ENCODE data around the gene PICALM.

Gene PICALM

DNA sequence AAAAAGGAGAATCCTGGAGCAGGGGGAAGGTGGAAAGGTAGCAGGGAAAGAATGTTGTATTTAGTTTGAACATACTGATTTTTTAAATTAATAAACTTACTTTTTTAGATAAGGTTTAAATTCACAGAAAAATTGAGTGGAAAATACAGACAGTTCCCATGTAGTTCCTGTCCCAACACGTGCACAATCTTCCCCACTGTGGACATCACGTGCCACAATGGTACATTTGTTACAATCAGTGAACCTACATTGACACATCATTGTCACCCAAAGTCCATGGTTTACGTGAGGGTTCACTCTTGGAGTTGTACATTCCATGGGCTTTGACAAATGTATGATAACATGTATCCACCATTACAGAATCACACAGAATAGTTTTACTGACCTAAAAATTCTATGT is 10.5 kb upstream of the PICALM start:
- DNase-seq, result no peak

DNA sequence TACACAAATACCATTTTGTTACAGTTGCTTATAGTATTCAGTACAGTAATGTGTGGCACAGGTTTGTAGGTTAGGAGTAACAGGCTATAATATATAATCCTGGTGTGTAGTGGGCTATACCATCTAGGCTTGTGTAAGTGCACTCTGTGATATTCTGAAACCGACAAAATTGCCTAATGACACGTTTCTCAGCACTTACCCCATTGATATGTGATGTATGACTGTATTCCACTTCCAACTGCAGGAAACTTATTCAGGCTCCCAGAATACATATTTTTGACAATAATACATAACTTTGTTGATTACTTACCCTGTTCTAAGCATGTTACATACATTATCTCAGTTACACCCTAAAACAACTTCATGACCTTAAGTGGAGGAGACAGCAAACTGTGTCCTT is 5.1 kb upstream of the PICALM start:
- no peak for DNase-seq

DNA sequence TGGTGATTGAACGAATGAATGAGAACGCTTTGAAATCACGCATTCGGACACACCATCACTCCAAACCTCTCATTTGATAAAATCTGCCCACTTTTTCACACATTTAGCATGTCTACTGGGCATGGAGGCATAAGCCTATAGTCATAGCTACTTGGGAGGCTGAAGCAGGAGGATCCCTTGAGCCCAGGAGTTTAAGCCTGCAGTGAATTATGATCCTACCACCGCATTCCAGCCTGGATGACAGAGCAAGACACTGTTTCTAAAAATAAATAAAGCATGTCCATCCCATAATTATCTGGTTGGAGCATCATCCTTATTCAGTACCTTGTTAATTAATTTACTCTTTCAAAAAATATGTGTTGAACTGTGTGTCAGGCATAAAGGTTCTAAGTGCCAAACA is 3.3 kb upstream of the PICALM start:
- no peak for DNase-seq

DNA sequence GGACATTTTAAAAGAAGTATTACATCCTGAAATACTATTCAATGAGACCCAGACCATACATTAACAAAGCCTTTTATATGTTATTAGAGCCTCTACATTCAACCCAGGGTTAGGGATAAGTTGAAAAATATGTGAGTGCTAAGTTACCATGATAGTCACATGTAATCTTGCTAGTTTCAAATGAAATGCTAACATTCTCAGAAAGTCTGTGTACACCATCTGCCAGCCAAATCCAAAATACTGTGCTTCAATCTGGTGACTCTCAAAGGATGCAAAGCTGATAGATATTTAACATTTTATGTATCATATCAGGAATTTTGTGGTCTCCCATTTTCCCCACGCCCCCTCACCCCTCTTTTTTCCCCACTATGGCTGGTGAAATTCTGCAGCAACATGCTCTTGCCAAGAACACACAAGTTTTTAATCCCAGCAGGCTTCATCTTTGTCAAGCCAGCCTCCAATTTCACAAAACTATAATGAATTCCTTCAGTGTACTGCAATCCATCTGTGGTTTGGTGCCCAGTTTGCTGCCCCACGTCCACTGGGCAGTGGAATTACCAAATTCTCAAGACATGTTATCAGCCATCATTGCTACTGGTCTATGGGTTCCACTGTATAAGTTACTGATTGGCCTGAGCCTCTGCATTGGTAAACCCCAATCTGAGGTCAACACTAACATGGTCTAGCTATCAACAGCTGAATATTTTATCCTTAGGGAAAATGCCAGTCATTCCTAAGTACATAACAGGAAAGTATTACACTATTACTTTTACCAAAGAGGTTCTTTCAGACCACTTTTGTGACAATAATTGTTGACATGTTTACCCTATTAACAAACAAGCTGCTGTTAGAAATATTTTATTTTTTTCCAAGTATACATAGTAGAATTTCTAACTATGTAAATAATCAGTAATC is 1.5 kb upstream of the PICALM start:
- no peak for DNase-seq

DNA sequence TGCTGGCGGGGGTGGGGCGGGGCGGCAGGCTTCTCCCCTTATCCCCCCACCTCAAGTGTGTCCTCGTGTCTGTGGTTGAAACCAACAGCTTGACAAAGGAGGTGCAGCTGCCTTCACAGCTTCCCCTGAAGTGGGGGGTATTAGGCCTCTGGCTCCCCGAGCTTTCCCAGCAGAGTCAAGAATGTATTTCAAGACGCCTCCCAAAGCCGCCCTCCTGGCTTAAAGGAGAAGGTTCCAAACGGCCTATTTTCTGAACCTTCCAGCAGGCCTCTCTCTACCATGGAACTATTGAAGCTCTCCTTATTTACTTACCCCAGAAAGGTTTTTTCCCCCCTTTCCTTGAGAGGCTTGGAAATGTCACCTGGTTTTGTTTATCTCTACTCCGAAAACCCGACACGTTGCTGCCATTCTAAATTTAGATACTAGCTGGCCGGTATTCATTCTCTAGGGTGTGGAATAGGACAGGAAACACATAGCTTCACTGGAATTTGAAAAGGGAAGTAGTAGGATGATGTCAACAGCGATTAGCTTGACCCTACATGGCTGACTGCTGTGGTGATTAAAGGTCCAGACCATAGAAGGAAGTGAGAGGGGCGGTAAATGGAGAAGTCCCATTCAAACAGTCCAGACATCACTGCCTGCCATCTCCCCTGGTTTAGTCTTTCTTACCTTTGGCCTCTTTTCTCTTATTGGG is 671 bp upstream of the PICALM start:
- peak; percentile 16 for DNase-seq

DNA sequence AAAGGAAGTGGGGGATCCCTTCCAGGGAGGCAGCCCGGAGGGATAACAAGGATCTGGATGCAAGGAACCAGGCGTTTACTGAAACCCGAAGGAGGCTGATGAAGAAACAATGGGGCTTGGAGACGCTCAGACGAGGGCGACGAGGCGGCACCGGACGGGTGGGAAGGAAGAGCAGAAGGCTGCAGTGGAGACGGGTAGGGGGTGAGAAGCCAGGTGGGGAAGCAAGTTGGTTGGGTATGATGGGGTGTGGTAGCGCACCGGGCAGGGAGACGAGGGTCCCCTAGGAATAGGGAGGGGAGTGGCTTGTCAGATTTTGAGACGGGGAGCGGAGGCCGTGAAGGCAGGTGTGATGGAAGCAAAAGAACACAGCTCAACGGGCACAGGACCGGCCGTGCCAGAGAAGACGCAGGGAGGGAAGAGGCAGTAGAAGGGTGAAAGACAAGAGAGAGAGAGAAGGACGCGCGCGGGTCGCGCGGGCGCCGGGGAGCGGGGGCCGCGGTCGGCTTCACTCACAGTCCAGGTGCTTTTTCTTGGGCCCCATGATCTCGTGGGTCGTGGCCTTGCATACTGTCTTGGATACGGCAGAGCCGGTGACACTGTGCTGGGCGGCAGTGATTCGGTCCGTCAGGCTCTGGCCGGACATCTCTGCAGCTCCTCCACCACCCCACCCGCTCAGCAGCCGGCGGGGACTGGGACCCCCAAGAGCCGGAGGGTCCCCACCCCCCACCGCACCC is 579 bp downstream of the PICALM start:
- DNase-seq, result no peak

DNA sequence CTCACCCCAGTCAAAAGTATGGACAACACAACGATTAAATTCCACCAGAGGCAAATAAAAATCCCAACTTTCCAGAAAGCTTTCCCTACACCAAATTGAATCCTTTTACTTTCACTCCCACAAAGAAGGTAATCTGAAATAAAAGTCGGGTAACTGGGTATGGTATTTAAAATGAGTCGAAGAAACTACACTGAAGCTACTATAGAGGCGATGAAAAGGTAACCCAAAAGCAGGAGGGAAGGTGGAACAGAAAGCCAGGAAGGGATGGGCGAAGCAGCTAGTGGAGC is 1.1 kb downstream of the PICALM start:
- DNase-seq, result no peak

DNA sequence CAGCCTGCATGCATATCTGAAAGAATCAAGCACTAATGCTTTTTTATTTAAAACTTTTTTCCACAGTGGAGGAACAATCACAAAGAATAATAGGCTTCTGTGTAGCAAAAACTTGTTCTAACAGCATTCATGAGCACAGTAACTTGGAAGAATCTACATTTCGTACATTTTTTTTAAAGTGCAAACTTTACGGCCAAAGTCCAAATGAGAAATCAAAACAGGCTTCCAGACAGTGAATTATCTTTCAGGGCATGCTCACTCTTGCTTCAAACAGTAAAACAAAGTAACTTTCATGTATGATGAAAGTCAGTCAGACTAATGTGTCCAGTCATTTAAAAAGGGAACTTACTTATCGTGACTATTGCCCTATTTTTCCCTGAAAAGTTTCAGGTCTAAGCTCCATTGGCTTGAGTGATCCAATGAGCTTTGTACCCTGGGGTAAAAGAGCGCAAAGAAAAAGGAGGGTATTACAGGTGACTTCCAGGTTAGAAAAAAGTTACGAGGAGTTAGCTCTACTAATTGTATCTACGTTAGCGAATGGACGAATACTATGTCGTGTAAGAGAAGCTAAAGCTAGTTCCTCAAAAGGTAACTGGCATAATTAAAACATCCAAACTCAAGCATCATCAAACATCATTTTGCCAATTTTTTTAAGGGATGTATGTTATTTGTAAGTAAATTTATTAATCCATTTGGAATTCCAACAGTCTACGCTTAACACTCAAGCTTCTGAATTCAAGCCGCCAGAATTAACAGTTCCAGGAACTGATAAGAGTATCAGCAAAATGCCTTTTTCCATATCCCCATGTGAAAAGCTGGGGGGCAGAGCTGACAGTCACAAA is 1.7 kb downstream of the PICALM start:
- peak; percentile 13 for DNase-seq

DNA sequence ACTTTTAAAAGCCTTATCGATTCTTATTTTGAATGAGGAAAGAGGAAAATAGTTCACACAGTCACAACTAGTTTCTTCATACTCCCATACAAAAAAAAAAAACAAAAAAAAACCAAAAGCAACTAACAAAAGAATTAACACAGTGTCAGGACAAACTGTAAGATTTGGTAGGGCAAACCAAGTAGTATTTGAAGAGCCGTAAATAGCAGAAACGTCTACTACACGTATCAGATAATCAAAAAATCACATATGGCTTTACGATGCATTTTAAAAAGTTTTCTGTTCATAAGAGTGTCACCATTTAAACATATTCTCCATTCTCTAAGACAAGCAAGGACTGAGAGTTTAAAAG is 2.3 kb downstream of the PICALM start:
- DNase-seq, result no peak

DNA sequence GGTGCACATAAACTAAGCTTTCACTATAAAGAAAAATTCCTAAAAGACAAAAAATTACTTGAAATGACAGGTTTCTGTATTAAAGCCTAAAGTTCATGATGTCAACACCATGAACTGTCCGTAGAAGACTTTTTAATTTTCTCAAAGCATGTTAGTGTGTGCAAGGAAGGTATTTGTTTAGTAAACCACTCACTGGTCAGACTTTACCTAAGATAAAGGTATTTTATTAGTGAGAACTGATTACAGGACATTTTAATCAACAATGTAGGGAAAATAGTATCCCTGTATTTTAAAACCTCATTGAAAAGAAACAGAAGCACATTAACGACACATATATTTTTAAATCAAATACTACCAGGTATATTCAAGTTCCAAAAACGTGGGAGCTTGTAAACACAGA is 2.9 kb downstream of the PICALM start:
- DNase-seq, result no peak

DNA sequence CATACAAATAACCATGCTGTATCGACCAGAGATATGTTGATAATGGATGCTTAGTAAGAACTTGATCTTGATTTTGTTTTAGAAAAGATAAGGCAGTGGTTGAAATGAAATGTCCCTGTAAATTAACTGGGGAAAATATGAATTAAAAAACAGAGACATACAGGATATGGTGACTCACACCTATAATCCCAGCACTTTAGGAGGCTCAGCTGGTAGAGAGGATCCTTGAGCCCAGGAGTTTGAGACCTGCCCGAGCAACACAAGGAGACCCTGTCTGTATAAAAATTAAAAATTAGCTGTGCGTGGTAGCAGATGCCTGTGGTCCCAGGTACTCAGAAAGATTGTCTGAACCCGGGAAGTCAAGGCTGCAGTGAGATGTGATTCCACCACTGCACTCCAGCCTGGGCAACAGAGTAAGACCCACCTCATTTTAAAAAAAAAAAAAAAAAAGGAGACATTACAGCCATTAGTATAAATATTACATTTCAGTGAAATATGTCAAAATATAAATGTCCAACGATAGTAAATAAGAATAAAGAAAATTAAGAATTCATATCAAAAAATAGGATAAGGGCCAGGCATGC is 4.6 kb downstream of the PICALM start:
- no peak for DNase-seq

DNA sequence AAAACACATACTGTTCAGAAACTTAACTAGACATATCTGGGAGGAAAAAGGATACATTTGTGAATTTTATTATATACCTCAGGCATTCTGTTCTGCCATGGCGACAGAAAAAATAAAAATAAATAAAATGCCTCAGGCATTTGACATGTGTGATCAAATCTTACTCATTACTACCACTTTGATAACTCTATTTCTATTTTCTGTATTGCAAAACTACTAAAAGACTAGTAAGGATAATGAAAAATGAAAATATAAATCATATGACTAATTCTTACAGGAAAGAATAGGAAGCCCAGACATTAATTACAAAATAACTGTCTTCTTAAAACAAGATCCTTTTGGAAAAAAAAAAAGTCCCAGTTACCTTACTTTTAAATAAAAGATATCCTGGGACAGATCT is 5.3 kb downstream of the PICALM start:
- DNase-seq, result no peak

DNA sequence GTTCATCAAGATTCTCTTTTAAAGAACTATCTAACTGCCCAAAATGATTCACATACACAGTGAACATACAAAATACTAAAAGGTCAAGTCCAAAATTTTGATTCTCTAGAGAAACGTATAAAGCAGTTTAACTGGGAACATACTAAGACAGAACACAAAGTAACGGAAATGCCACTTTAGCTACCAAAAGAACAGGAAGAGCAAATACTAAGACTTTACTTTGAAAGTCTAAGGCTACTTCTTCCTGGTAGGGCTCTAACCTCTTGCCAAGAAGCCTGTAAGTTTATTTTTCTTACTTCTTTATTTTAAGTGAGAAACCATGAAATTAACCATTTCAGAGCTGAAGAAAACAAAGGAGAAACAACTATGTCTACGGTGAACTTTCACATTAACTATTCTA is 6.2 kb downstream of the PICALM start:
- DNase-seq, result no peak

DNA sequence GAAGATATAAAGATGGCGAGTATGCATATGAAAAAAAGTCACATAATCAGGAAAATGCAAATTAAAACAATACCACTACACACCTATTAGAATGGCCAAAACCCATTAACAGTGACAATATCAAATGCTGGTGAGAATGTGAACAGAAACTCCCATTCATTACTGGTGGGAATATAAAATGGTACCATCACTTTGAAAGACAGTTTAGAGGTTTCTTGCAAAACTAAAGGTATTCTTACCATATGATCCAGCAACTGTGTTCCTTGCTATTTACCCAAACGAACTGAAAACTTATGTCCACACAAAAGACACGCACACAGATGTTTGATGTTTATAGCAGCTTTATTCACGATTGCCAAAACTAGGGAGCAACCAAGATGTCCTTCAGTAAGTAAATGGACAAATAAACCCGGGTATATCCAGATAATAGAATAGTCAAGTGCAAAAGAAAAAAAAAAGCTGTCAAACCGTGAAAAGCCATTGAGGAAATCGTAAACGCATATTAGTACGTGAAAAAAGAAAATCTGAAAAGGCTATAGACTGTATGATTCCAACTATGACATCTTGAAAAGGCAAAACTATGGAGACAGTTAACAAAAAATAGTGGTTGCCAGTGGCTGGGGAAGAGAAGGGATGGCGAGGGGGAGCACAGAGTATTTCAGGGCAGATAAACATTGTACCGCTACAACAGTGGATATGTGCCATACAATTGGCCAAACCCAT is 7.2 kb downstream of the PICALM start:
- no peak for DNase-seq

DNA sequence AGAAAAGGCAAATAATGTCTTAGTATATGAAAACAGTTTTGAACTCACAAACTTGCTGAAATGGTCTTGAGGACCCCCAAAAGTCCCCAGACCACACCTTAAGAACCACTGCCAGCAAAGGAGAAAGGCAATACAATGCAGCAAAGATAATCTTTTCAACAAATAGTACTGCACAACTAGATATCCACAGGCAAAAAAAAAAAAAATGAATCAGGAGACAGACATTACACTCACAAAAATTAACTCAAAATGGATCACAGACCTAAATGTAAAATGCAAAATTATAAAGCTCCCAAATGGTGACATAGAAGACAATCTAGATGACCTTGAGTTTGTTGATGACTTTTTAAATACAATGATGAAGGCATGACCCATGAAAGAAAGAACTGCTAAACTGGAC is 8.3 kb downstream of the PICALM start:
- DNase-seq, result no peak

DNA sequence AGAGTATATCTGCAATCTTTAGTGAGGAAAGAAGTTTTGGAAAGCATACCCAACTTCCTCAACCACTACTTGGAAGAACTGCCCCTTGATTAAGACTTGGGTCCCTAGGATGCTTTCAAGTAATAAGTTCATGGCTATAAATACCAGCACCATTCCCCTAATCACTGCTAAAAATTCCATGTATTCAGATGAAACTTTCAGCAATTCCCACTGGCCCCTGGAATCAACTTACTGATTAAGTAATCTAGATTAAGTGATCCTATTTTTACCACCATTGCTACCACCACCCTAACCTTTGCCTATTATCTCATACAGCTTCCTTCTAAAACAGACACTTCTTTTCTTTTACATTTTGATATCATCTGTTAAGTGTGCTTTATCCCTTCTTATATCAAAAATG is 10.5 kb downstream of the PICALM start:
- DNase-seq, result no peak

DNA sequence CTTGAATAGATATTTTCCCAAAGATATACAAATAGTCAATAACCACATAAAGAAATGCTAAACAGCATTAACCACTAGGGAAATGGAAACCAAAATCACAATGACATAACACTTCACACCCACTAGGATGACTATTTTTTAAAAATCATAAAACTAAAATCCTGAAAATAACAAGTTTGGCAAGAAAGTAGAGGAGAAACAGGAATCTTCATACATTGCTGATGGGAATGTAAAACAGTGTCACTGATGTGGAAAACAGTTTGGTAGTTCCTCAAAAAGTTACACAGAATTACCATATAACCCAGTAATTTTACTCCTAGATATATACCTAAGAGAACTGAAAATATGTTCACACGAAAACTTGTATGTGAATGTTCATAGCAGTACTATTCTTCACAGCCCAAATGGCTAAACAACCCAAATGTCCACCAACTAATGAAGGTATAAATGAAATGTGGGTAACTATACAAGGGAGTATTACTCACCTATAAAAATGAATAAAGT is 12.5 kb downstream of the PICALM start:
- no peak for DNase-seq

DNA sequence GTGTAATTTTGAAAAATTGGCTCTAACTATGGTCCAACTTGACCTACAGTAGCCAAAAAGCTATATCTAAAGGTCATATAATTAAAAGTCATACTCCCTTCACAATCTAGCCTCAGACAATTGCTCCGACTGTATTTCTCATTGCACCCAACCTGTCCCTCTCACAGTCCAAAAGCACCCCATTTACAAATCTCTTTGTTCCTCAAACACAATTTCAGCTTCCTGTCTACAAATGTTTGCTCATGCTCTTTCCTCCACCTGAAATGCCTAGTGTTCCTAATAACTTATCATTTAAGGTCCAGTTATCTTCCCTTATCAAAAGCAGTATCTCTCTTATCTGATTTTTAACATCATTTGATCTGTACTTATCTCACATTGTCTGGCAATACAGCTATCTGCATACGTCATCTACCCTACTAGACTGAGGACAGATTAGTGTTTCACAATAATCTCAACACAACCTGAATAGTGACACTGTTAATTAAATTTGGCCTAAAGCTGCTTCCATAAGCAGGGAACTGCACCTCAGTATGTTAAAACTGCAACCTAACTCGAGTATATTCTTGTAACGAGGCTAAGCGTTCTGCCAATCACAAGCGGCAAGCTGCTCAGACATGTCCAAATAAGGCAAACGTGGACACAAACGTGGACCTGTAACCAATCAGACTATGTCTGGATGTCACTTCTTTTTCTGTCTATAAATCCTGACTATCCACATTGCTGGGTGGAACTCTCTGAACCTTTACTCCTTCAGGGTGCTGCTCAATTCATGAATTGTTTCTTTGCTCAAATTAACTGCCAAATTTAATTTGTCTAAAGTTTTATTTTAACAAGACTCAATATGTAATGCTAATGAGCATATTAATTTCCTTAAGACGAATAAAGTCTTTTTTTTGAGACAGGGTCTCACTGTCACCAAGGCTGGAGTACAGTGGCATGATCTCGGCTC is 15.9 kb downstream of the PICALM start:
- no peak for DNase-seq

DNA sequence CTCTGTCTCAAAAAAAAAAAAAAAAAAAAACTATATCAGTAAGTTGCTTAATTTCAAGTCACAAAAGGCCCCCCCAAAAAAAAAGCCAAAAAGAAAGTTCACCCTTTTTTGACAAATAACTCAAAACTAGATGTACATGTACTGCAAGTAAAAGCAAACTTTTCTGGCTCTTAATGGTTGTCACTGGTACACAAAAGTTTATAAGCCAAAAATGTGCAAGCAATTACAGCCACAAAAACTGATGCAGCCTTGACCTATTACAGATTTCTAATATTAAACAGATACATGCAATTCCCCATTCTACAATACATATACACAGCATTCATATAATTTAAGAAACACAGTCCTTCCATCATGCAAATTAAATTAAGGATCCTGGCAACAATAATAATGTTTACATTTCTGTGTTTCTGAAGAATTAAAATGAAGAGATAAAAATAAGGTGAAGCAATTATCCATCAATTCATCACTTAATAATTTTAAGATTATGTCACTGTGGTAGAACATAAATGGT is 18.6 kb downstream of the PICALM start:
- no peak for DNase-seq

DNA sequence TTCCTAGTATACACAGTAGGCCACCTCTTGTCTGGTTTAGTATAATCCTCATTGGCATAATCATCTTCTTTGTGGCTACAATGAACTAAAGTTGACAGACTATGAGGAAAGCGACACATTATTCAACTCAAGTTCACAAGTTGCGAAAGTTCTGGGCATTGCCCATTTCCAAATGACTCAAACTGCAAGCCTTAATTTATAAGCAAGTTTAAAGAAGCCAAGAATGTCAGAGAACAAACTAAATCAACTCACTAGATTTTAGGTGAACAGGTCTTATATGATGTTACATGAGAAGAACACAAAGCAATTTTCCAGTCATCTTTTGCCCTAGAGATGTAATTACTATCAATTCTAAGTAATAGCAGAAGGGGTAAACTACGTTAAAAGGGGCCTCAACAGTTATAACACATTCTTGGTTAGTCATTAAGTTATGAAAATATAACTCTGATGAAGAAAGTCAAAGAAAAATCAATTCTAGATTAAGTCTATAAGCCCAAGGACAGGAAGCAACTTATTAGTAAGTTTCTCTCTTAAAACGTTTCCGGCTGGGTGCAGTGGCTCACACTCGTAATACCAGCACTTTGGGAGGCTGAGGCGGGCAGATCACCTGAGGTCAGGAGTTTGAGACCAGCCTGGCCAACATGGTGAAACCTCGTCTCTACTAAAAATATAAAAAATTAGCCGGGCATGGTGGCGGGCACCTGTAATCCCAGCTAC is 21.5 kb downstream of the PICALM start:
- peak; percentile 13 for DNase-seq
